ENCODE data around the gene GABPA. TPM values are rescaled to one million over a fixed set of nuclear protein-coding genes. Genes with fewer than 3 reads are reported as not detected.
A peak's percentile ranks its signal among the peaks of the same experiment; 100 is the strongest.
"Not testable (repeated sequence)": the region's sequence is repeated elsewhere in the genome, so short reads cannot be mapped to it uniquely, and the experiment has no call there.

The GABPA gene
- polyA plus RNA-seq, 1 donor, result 26.3 TPM

- no peaks in the 10 kb centered on the region for H3K9me3 ChIP-seq (ENCODE audit: control insufficient read depth, low read depth, low read length)
- H3K27me3 ChIP-seq (ENCODE audit: control insufficient read depth, insufficient read depth, low read length), result no peaks in the 10 kb centered on the region
- no peak overlapping the region for H3K27ac ChIP-seq (ENCODE audit: low read length)
- H3K36me3 ChIP-seq (ENCODE audit: control insufficient read depth, insufficient read depth, low read length), result peaks cover 3% of the 10 kb centered on the region
- no peak overlapping the region for H3K4me3 ChIP-seq (ENCODE audit: low read length)
- no peak for DNase-seq
- WGBS (ENCODE audit: insufficient coverage, low lambda C conversion rate), result 0% methylated on average over 1 of the region's 7 CpGs
- no peaks in the 10 kb centered on the region for H3K4me1 ChIP-seq (ENCODE audit: control insufficient read depth, insufficient read depth, low read length)
These were observed 26.2 kb upstream of the GABPA start for GRCh38 chr21:25708467-25709065.

- no peaks in the 10 kb centered on the region for H3K27me3 ChIP-seq (ENCODE audit: control insufficient read depth, insufficient read depth, low read length)
- no CpG with 5 or more reads among the region's 5 CpGs for WGBS (ENCODE audit: insufficient coverage, low lambda C conversion rate)
- H3K27ac ChIP-seq (ENCODE audit: low read length), result no peak overlapping the region
- peaks cover 7% of the 10 kb centered on the region for H3K36me3 ChIP-seq (ENCODE audit: control insufficient read depth, insufficient read depth, low read length)
- H3K4me1 ChIP-seq (ENCODE audit: control insufficient read depth, insufficient read depth, low read length), result no peaks in the 10 kb centered on the region
- no peaks in the 10 kb centered on the region for H3K9me3 ChIP-seq (ENCODE audit: control insufficient read depth, low read depth, low read length)
- no peak for DNase-seq
- no peak overlapping the region for H3K4me3 ChIP-seq (ENCODE audit: low read length)
These were observed 25.0 kb upstream of the GABPA start for GRCh38 chr21:25709684-25710265.

- Histone ChIP-seq H3K4me1 (ENCODE audit: control insufficient read depth, insufficient read depth, low read length) (no peaks in the 10 kb centered on the region), H3K36me3 (ENCODE audit: control insufficient read depth, insufficient read depth, low read length) (peaks cover 12% of the 10 kb centered on the region), H3K4me3 (ENCODE audit: low read length) (no peak overlapping the region), H3K27ac (ENCODE audit: low read length) (no peak overlapping the region), H3K27me3 (ENCODE audit: control insufficient read depth, insufficient read depth, low read length) (no peaks in the 10 kb centered on the region), H3K9me3 (ENCODE audit: control insufficient read depth, low read depth, low read length) (no peaks in the 10 kb centered on the region)
- no peak for DNase-seq
- 62% methylated on average over 2 of the region's 5 CpGs for WGBS (ENCODE audit: insufficient coverage, low lambda C conversion rate)
These were observed 24.2 kb upstream of the GABPA start for GRCh38 chr21:25710550-25710949.

GRCh38 chr21:25714066-25714465 lies 20.7 kb upstream of the GABPA start:
- not testable (repeated sequence) for H3K27ac ChIP-seq (ENCODE audit: low read length); H3K4me3 ChIP-seq (ENCODE audit: low read length)

GRCh38 chr21:25717491-25718147 lies 17.2 kb upstream of the GABPA start:
- Histone ChIP-seq H3K9me3 (ENCODE audit: control insufficient read depth, low read depth, low read length) (no peaks in the 10 kb centered on the region), H3K4me3 (ENCODE audit: low read length) (no peak overlapping the region), H3K4me1 (ENCODE audit: control insufficient read depth, insufficient read depth, low read length) (no peaks in the 10 kb centered on the region), H3K36me3 (ENCODE audit: control insufficient read depth, insufficient read depth, low read length) (peaks cover 36% of the 10 kb centered on the region), H3K27ac (ENCODE audit: low read length) (no peak overlapping the region), H3K27me3 (ENCODE audit: control insufficient read depth, insufficient read depth, low read length) (no peaks in the 10 kb centered on the region)
- no peak for DNase-seq
- WGBS (ENCODE audit: insufficient coverage, low lambda C conversion rate), result no CpG with 5 or more reads among the region's 5 CpGs

More at GRCh38 chr21:25714066-25714465, 20.7 kb upstream of the GABPA start:
- H3K27me3 ChIP-seq (ENCODE audit: control insufficient read depth, insufficient read depth, low read length); H3K4me1 ChIP-seq (ENCODE audit: control insufficient read depth, insufficient read depth, low read length); H3K9me3 ChIP-seq (ENCODE audit: control insufficient read depth, low read depth, low read length); DNase-seq: not testable (repeated sequence)
- peaks cover 23% of the 10 kb centered on the region for H3K36me3 ChIP-seq (ENCODE audit: control insufficient read depth, insufficient read depth, low read length)
- WGBS (ENCODE audit: insufficient coverage, low lambda C conversion rate), result no CpG with 5 or more reads among the region's 10 CpGs

GRCh38 chr21:25721987-25722386 lies 12.8 kb upstream of the GABPA start:
- Histone ChIP-seq H3K4me1 (ENCODE audit: control insufficient read depth, insufficient read depth, low read length) (no peaks in the 10 kb centered on the region), H3K36me3 (ENCODE audit: control insufficient read depth, insufficient read depth, low read length) (peaks cover 54% of the 10 kb centered on the region)
- no CpG with 5 or more reads among the region's 3 CpGs for WGBS (ENCODE audit: insufficient coverage, low lambda C conversion rate)

GRCh38 chr21:25722631-25723030 lies 12.1 kb upstream of the GABPA start:
- WGBS (ENCODE audit: insufficient coverage, low lambda C conversion rate), result no CpG with 5 or more reads among the region's 3 CpGs
- no peak overlapping the region for H3K27ac ChIP-seq (ENCODE audit: low read length)
- DNase-seq, result no peak
- H3K4me1 ChIP-seq (ENCODE audit: control insufficient read depth, insufficient read depth, low read length), result no peaks in the 10 kb centered on the region
- no peak overlapping the region for H3K4me3 ChIP-seq (ENCODE audit: low read length)
- H3K36me3 ChIP-seq (ENCODE audit: control insufficient read depth, insufficient read depth, low read length), result peaks cover 60% of the 10 kb centered on the region
- no peaks in the 10 kb centered on the region for H3K27me3 ChIP-seq (ENCODE audit: control insufficient read depth, insufficient read depth, low read length)
- H3K9me3 ChIP-seq (ENCODE audit: control insufficient read depth, low read depth, low read length), result no peaks in the 10 kb centered on the region

More at GRCh38 chr21:25721987-25722386, 12.8 kb upstream of the GABPA start:
- DNase-seq, result no peak
- H3K4me3 ChIP-seq (ENCODE audit: low read length), result no peak overlapping the region
- H3K9me3 ChIP-seq (ENCODE audit: control insufficient read depth, low read depth, low read length), result no peaks in the 10 kb centered on the region
- H3K27ac ChIP-seq (ENCODE audit: low read length), result no peak overlapping the region
- H3K27me3 ChIP-seq (ENCODE audit: control insufficient read depth, insufficient read depth, low read length), result no peaks in the 10 kb centered on the region

- WGBS (ENCODE audit: insufficient coverage, low lambda C conversion rate), result no CpG with 5 or more reads among the region's 6 CpGs
- no peak for DNase-seq
- H3K4me3 ChIP-seq (ENCODE audit: low read length), result no peak overlapping the region
- no peaks in the 10 kb centered on the region for H3K4me1 ChIP-seq (ENCODE audit: control insufficient read depth, insufficient read depth, low read length)
- no peaks in the 10 kb centered on the region for H3K9me3 ChIP-seq (ENCODE audit: control insufficient read depth, low read depth, low read length)
- peak overlapping the region; percentile 99 for H3K27ac ChIP-seq (ENCODE audit: low read length)
- no peaks in the 10 kb centered on the region for H3K27me3 ChIP-seq (ENCODE audit: control insufficient read depth, insufficient read depth, low read length)
- peaks cover 32% of the 10 kb centered on the region for H3K36me3 ChIP-seq (ENCODE audit: control insufficient read depth, insufficient read depth, low read length)
These were observed 2.5 kb upstream of the GABPA start for GRCh38 chr21:25732091-25732760.

GRCh38 chr21:25733859-25734653 lies 716 bp upstream of the GABPA start:
- Histone ChIP-seq H3K4me1 (ENCODE audit: control insufficient read depth, insufficient read depth, low read length) (no peaks in the 10 kb centered on the region), H3K9me3 (ENCODE audit: control insufficient read depth, low read depth, low read length) (no peaks in the 10 kb centered on the region), H3K27me3 (ENCODE audit: control insufficient read depth, insufficient read depth, low read length) (no peaks in the 10 kb centered on the region), H3K27ac (ENCODE audit: low read length) (peak overlapping the region; percentile 99), H3K4me3 (ENCODE audit: low read length) (peak overlapping the region; percentile 92), H3K36me3 (ENCODE audit: control insufficient read depth, insufficient read depth, low read length) (peaks cover 17% of the 10 kb centered on the region)
- DNase-seq, result peak; percentile 55 to 79
- WGBS (ENCODE audit: insufficient coverage, low lambda C conversion rate), result 16% methylated on average over 7 of the region's 30 CpGs

GRCh38 chr21:25734654-25734903 lies 193 bp upstream of the GABPA start:
- no CpG with 5 or more reads among the region's 10 CpGs for WGBS (ENCODE audit: insufficient coverage, low lambda C conversion rate)
- no peak for DNase-seq
- no peaks in the 10 kb centered on the region for H3K4me1 ChIP-seq (ENCODE audit: control insufficient read depth, insufficient read depth, low read length)
- peak overlapping the region; percentile 99 for H3K27ac ChIP-seq (ENCODE audit: low read length)
- H3K36me3 ChIP-seq (ENCODE audit: control insufficient read depth, insufficient read depth, low read length), result peaks cover 18% of the 10 kb centered on the region
- no peaks in the 10 kb centered on the region for H3K9me3 ChIP-seq (ENCODE audit: control insufficient read depth, low read depth, low read length)
- H3K4me3 ChIP-seq (ENCODE audit: low read length), result peak overlapping the region; percentile 92
- no peaks in the 10 kb centered on the region for H3K27me3 ChIP-seq (ENCODE audit: control insufficient read depth, insufficient read depth, low read length)

All from large intestine (tissue), 3 donors.